Measurements from ENCODE around the gene KCNIP1. TPM values are rescaled to one million over a fixed set of nuclear protein-coding genes. Genes with fewer than 3 reads are reported as not detected.

KCNIP1 gene
- total and polyA plus RNA-seq, 2 of the 13 experiments (the other 11 are each of a cell fraction or from before 2014, with no cell fraction given), result not detected

- H3K4me3 ChIP-seq (replicated peaks in 1 of 3; ENCODE audit: insufficient read depth in 1 of 3, low read depth in 2 of 3, low read length in 3 of 3), result no peak overlapping the region
- CTCF ChIA-PET (ENCODE audit: low intra/inter-chr PET ratio, low total read pairs), result no interaction called here
- H3K9me3 ChIP-seq (ENCODE audit: low read length), result no peaks in the 10 kb centered on the region
- no TSS peak for BruUV-seq (replicated peaks)
- in situ Hi-C loops (cut with HindIII; ENCODE audit: extremely low pct_ligation_motif_present, low pct_unique_long_range_greater_than_20kb) (no loop called here), intact Hi-C loops (cut with micrococcal nuclease; ENCODE audit: unreplicated experiment) (no loop called here)
- no peaks in the 10 kb centered on the region for H3K79me2 ChIP-seq (ENCODE audit: insufficient read depth, low read length)
- POLR2A ChIA-PET, result no interaction called here
- no peaks in the 10 kb centered on the region for H4K20me1 ChIP-seq (ENCODE audit: insufficient read depth, low read length)
- no peak for DNase-seq (ENCODE audit: low spot score)
- no peaks in the 10 kb centered on the region for H3K36me3 ChIP-seq (replicated peaks in 1 of 2; ENCODE audit: control insufficient read depth in 1 of 2, insufficient read depth in 2 of 2, low read length in 2 of 2)
- no peak for ATAC-seq
- FAIRE-seq, result no peak
- H3K27me3 ChIP-seq (ENCODE audit: control insufficient read depth in 1 of 2, insufficient read depth in 2 of 2, low read length in 2 of 2), result peaks cover 6 to 15% of the 10 kb centered on the region in 2 experiments; a peak in 3 of 5 replicates
- no peak overlapping the region for H3K9ac ChIP-seq (ENCODE audit: insufficient read depth, low read depth, low read length)
- no peak overlapping the region for H3K4me2 ChIP-seq (ENCODE audit: low read depth, low read length)
- H3K27ac ChIP-seq (ENCODE audit: extremely low read length, insufficient read depth, low read length), result no peak overlapping the region
- no peaks in the 10 kb centered on the region for H3K4me1 ChIP-seq (ENCODE audit: insufficient read depth, low read length)
- 0% methylated on average over 3 of the region's 3 CpGs for WGBS (ENCODE audit: low lambda C conversion rate)
- H2AFZ ChIP-seq (ENCODE audit: low read length), result no peak overlapping the region
- no peak for TF ChIP-seq ZNF207 (IDR thresholded peaks at IDR 0.05; ENCODE audit: borderline replicate concordance)
- no peak for TF ChIP-seq AFF4 (CRISPR knock-in tag; IDR thresholded peaks at IDR 0.05)
- no peak for TF ChIP-seq ZEB1 (IDR thresholded peaks at IDR 0.05; ENCODE audit: insufficient replicate concordance, low read depth)
- TF ChIP-seq ZFP36 (IDR thresholded peaks at IDR 0.05; ENCODE audit: borderline replicate concordance, low read depth, low read length, partially characterized antibody), result no peak
- TF ChIP-seq, protein P1, sequence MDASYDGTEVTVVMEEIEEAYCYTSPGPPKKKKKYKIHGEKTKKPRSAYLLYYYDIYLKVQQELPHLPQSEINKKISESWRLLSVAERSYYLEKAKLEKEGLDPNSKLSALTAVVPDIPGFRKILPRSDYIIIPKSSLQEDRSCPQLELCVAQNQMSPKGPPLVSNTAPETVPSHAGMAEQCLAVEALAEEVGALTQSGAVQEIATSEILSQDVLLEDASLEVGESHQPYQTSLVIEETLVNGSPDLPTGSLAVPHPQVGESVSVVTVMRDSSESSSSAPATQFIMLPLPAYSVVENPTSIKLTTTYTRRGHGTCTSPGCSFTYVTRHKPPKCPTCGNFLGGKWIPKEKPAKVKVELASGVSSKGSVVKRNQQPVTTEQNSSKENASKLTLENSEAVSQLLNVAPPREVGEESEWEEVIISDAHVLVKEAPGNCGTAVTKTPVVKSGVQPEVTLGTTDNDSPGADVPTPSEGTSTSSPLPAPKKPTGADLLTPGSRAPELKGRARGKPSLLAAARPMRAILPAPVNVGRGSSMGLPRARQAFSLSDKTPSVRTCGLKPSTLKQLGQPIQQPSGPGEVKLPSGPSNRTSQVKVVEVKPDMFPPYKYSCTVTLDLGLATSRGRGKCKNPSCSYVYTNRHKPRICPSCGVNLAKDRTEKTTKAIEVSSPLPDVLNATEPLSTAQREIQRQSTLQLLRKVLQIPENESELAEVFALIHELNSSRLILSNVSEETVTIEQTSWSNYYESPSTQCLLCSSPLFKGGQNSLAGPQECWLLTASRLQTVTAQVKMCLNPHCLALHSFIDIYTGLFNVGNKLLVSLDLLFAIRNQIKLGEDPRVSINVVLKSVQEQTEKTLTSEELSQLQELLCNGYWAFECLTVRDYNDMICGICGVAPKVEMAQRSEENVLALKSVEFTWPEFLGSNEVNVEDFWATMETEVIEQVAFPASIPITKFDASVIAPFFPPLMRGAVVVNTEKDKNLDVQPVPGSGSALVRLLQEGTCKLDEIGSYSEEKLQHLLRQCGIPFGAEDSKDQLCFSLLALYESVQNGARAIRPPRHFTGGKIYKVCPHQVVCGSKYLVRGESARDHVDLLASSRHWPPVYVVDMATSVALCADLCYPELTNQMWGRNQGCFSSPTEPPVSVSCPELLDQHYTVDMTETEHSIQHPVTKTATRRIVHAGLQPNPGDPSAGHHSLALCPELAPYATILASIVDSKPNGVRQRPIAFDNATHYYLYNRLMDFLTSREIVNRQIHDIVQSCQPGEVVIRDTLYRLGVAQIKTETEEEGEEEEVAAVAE (CRISPR knock-in tag; IDR thresholded peaks at IDR 0.05; ENCODE audit: borderline replicate concordance), result no peak
- no peak for TF ChIP-seq SOX6 (IDR thresholded peaks at IDR 0.05)
- no peak for TF ChIP-seq SOX6 (CRISPR knock-in tag; IDR thresholded peaks at IDR 0.05)
- TF ChIP-seq RFX5 (IDR thresholded peaks at IDR 0.05; ENCODE audit: low read depth, low read length), result no peak
- TF ChIP-seq KLF16 (CRISPR knock-in tag; IDR thresholded peaks at IDR 0.05), result no peak
- TF ChIP-seq, protein P2, sequence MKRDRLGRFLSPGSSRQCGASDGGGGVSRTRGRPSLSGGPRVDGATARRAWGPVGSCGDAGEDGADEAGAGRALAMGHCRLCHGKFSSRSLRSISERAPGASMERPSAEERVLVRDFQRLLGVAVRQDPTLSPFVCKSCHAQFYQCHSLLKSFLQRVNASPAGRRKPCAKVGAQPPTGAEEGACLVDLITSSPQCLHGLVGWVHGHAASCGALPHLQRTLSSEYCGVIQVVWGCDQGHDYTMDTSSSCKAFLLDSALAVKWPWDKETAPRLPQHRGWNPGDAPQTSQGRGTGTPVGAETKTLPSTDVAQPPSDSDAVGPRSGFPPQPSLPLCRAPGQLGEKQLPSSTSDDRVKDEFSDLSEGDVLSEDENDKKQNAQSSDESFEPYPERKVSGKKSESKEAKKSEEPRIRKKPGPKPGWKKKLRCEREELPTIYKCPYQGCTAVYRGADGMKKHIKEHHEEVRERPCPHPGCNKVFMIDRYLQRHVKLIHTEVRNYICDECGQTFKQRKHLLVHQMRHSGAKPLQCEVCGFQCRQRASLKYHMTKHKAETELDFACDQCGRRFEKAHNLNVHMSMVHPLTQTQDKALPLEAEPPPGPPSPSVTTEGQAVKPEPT (CRISPR knock-in tag; IDR thresholded peaks at IDR 0.05; ENCODE audit: low read depth), result no peak
- no peak for TF ChIP-seq ERF (CRISPR knock-in tag; IDR thresholded peaks at IDR 0.05)
- TF ChIP-seq, protein P3, sequence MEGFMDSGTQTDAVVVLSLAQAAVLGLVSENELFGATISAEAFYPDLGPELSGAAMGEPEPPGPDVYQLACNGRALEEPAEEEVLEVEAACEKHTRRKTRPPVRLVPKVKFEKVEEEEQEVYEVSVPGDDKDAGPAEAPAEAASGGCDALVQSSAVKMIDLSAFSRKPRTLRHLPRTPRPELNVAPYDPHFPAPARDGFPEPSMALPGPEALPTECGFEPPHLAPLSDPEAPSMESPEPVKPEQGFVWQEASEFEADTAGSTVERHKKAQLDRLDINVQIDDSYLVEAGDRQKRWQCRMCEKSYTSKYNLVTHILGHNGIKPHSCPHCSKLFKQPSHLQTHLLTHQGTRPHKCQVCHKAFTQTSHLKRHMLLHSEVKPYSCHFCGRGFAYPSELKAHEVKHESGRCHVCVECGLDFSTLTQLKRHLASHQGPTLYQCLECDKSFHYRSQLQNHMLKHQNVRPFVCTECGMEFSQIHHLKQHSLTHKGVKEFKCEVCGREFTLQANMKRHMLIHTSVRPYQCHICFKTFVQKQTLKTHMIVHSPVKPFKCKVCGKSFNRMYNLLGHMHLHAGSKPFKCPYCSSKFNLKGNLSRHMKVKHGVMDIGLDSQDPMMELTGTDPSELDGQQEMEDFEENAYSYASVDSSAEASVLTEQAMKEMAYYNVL (CRISPR knock-in tag; IDR thresholded peaks at IDR 0.05; ENCODE audit: borderline replicate concordance), result no peak
- no peak for TF ChIP-seq ZNF235 (CRISPR knock-in tag; IDR thresholded peaks at IDR 0.05; ENCODE audit: borderline replicate concordance)
Observed at GRCh38 chr5:170565072-170565471, 61.3 kb downstream of the KCNIP1 start.

All from HepG2 (cell line).